ENCODE results near the gene SEZ6L2.
"Not testable (repeated sequence)": the region's sequence is repeated elsewhere in the genome, so short reads cannot be mapped to it uniquely, and the experiment has no call there.

SEZ6L2 gene

GRCh38 chr16:29858149-29858849 is 41.1 kb downstream of the SEZ6L2 start:
- H3K4me3 ChIP-seq (ENCODE audit: low read depth, low read length): no peak overlapping the region

DNA sequence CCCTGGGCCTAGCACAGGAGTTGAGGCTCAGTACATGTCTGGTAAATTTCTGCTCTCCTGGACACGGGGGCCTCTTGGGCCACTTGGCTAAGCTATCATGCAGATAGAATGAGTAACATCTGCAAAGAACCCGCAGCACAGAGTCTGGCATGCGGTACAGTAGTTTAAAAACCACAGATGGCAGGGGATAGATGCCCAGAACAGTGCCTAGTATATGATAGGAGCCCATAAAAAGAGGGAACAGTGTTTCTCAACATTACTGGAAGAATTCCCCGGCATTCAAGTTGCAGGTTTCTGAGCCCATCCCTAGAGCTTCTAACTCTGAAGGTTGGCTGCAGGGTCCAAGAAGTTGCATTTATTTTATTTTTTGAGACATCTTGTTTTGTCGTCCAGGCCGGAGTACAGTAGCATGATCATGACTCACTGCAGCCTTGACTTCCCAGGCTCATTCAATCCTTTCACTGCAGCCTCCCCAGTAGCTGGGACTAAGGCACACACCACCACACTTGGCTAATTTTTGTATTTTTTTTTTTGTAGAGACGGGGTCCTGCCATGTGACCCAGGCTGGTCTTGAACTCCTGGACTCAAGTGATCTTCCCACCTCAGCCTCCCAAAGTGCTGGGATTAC is 42.1 kb downstream of the SEZ6L2 start:
- H3K4me3 ChIP-seq (ENCODE audit: low read depth, low read length): no peak overlapping the region

GRCh38 chr16:29854520-29855100 is 44.7 kb downstream of the SEZ6L2 start:
- H3K4me3 ChIP-seq (ENCODE audit: low read depth, low read length): no peak overlapping the region

DNA sequence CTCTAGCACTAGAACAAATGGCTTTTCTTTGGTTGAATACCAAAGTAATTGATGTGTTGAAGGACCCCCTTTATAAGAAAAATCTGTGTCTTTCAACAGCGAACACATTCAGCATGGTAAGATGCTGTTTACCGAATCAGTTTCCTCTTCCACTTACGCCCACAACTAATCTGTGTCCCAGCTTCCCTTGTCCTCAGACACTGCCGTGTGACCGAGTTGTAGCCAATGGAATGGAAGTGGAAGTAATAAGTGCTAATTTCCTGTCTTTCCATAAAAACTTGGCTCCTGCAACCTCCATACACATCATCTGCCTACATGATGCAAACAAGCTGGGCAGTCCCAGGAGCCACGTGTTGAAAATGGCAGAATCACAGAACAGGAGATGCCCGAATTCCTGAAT is 46.7 kb downstream of the SEZ6L2 start:
- no peak overlapping the region for H3K4me3 ChIP-seq (ENCODE audit: low read depth, low read length)

GRCh38 chr16:29850998-29851397 is 48.4 kb downstream of the SEZ6L2 start:
- no peak overlapping the region for H3K4me3 ChIP-seq (ENCODE audit: low read depth, low read length)

DNA sequence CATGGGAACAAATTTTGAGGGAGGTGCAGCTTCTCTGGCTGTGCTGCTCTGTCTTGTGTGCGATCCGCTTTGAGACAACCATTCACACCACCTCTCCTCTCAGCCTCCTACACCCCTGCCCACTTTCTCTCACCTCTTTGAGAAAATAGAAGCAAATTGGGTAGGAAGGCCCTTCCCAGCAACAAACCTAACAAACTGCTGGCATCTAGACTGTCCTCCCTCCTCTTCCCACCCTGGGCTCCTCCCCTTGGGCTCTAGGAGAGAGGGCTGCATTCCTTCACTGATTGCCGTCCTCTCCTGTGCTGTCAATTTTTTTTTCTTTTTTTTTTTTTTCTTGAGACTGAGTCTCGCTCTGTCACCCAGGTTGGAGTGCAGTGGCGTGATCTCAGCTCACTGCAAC is 49.8 kb downstream of the SEZ6L2 start:
- H3K4me3 ChIP-seq (ENCODE audit: low read depth, low read length): no peak overlapping the region

DNA sequence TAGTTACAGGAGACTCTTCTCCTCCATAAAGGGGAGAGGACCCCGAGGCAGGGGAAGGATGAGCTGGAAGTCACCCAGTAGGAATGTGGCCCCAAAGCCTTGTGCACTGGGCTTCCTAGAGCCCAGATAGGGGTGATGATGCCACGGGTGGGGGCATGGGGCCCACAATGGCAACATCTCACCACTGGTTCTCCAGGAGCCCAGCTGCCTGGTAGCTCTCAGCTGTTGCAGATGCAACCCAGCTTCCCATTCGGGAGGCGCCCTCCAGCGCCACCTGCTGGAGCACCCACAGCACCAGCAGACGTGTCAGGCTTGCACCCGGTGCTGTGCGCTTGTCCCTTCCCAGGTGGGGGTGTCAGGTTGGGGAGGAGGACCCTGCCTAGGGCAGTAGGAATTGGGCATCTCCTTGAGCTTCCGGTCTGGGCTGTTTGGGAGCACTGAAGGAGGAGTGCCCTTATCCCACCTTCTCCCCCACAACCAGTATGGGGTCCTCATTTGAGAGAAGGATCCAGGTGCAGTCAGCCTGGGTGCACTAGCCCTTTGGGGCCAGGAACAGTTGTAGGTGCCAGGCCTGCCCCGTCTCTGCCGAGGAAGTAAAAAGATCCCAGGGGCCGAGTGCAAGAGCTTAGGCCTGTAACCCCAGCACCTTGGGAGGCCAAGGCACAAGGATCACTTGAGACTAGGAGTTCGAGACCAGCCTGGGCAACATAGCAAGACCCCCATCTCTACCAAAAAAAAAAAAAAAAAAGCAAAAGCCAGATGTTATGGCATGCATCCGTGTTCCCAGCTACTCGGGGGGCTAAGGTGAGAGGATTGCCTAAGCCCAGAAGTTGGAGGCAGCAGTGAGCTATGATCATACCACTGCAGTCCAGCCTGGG is 50.7 kb downstream of the SEZ6L2 start:
- H3K4me3 ChIP-seq (ENCODE audit: low read depth, low read length): no peak overlapping the region

DNA sequence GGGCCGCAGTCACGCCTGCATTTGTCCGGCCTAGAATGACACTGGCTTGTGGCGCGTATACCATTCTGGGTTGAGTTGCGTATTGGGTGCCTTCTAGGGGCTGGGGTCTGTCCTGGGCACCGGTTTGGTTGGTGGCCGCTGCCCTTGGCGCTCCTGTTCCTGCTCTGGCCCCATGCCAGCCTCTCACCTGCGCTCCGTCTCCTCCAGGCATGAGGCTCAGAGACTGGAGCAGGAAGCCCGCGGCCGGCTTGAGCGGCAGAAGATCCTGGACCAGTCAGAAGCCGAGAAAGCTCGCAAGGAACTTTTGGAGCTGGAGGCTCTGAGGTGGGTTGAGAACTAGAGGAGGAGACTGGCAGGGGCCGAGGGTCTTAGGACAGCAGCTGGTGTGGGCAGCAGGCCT is 53.7 kb downstream of the SEZ6L2 start:
- no peak overlapping the region for H3K4me3 ChIP-seq (ENCODE audit: low read depth, low read length)

GRCh38 chr16:29844575-29845331 is 54.6 kb downstream of the SEZ6L2 start:
- H3K4me3 ChIP-seq (ENCODE audit: low read depth, low read length): no peak overlapping the region

DNA sequence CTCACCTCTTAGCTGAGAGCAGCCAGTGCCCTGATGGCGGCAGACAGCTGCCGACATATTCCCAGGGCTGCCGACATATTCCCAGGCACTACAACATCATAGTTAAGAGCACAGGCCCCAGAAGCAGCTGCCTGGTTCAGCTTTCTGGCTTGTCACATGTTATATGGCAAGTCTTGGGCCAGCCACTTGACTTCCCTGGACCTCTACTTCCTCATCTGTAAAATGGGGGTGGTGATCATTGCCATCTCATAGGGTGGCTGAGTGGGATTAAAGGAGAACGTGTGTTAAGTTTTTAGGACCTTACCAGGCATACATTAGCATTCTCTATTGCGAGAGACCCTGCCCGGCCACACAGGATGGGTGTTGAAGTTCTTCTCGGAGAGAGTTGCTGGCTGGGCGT is 55.4 kb downstream of the SEZ6L2 start:
- no peak overlapping the region for H3K4me3 ChIP-seq (ENCODE audit: low read depth, low read length)

- H3K4me3 ChIP-seq (ENCODE audit: low read depth, low read length): no peak overlapping the region
Measured at GRCh38 chr16:29842732-29843346, 56.5 kb downstream of the SEZ6L2 start.

DNA sequence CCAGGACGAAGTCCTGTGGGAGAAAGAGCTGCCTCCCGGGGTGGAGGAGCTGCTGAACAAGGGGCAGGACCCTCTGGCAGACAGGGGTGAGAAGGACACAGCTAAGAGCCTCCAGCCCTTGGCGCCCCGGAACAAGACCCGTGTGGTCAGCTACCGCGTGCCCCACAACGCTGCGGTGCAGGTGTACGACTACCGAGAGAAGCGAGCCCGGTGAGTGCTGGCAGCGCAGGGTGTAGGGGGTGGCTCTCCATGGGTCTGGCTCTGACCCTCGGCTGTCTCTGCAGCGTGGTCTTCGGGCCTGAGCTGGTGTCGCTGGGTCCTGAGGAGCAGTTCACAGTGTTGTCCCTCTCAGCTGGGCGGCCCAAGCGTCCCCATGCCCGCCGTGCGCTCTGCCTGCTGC is 57.7 kb downstream of the SEZ6L2 start:
- no peak overlapping the region for H3K4me3 ChIP-seq (ENCODE audit: low read depth, low read length)

- no peak overlapping the region for H3K4me3 ChIP-seq (ENCODE audit: low read depth, low read length)
Measured at GRCh38 chr16:29840240-29840639, 59.1 kb downstream of the SEZ6L2 start.

GRCh38 chr16:29839822-29840221 is 59.5 kb downstream of the SEZ6L2 start:
- no peak overlapping the region for H3K4me3 ChIP-seq (ENCODE audit: low read depth, low read length)

DNA sequence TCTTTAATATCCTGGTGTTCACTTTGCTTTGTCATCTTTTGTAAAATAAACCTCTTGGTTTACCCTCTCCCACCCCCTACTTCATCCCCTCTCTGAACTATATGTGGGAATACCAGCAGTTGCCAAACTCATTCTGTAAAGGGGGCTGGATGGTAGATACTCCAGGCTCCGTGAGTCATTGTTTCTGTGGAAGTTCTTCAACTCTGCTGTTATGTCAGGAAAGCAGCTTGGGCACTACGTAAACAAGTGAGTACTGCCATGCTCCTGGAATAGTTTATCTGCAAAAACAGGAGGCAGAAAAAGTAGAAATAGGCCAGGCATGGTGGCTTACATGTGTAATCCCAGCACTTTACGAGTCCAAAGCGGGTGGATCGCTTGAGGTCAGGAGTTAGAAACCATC is 61.5 kb downstream of the SEZ6L2 start:
- H3K4me3 ChIP-seq (ENCODE audit: low read depth, low read length): no peak overlapping the region

- H3K4me3 ChIP-seq (ENCODE audit: low read depth, low read length): no peak overlapping the region
Measured at GRCh38 chr16:29836623-29837022, 62.7 kb downstream of the SEZ6L2 start.

DNA sequence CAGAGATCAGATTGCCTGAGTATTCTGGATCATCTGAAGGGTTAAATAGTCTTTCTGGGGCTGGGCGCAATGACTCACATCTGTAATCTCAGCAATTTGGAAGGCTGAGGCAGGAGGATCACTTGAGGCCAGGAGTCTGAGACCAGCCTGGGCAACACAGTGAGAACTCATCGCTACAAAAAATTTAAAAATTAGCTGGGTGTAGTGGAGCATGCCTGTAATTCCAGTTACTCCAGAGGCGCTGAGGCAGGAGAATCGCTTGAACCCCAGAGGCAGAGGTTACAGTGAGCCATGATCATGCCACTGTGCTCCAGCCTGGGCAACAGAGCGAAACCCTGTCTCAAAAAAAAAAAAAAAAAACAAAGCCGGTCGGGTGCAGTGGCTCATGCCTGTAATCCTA is 63.4 kb downstream of the SEZ6L2 start:
- no peak overlapping the region for H3K4me3 ChIP-seq (ENCODE audit: low read depth, low read length)

DNA sequence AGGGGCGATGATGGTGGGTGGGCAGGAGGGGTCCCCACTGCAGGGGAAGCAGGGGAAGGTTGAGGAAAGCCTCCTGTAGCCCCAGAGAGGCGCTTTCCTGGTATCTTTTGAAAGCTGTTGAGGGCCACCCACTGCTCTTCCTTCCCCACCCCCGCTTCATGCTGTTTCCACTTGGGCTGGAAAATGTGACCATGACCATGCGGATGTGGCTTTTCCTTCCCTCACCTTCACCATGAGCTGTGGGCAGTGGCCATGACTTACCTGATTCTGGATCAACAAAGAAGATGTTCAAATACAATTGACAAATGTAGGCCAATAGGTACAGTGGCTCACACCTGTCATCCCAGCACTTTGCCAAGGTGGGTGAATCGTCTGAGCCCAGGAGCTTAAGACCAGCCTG is 65.3 kb downstream of the SEZ6L2 start:
- H3K4me3 ChIP-seq (ENCODE audit: low read depth, low read length): no peak overlapping the region

DNA sequence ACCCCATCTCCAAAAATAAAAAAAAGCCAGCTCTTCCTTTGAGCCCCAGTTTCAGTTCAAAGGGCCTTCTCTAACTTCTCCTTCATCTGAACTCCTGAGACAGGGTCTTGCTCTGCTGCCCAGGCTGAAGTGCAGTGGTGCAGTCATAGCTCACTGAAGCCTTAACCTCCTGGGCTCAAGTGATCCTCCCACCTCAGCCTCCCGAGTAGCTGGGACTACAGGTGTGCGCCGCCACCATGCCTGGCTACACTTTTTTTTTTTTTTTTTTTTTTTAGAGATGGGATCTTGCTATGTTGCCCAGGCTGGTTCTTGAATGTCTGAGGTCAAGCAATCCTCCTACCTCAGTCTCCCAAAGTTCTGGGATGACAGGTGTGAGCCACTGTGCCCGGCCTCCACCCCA is 66.1 kb downstream of the SEZ6L2 start:
- not testable (repeated sequence) for H3K4me3 ChIP-seq (ENCODE audit: low read depth, low read length)

DNA sequence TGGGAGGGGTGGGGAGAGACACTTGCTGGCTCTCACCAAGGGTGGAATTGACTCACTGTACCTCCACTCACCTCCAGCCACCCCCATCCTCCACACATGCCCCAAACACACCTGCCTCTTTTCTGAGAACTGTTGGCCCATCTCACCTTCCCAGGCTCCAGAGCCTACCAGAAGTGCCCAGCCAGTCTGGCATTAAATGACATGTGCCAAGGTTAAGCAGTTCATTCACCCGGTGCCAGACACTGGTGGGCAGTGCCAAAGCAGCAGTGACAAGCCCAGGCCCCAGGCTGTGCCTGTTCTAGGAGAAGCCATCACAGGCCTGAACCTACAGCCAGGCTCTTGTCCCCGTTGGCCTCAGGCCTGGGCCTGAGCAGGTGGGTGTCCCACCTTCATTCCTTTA is 67.9 kb downstream of the SEZ6L2 start:
- no peak overlapping the region for H3K4me3 ChIP-seq (ENCODE audit: low read depth, low read length)

Measured in iPS-11a (cell line).